ENCODE measurements around the gene TMED1.

- no peak for TF ChIP-seq CTCF (IDR thresholded peaks at IDR 0.05)
- TF ChIP-seq POLR2A (IDR thresholded peaks at IDR 0.05) = no peak
These were observed 20.0 kb upstream of the TMED1 start for GRCh38 chr19:10855879-10856522.

Data from lower leg skin (tissue), 3 donors.